ENCODE measurements around the gene RFLNA. TPM values are rescaled to one million over a fixed set of nuclear protein-coding genes. Genes with fewer than 3 reads are reported as not detected.

Gene RFLNA
- total and polyA plus RNA-seq, 9 donors: 0.72 to 8.7 (median 3.3) TPM

DNA sequence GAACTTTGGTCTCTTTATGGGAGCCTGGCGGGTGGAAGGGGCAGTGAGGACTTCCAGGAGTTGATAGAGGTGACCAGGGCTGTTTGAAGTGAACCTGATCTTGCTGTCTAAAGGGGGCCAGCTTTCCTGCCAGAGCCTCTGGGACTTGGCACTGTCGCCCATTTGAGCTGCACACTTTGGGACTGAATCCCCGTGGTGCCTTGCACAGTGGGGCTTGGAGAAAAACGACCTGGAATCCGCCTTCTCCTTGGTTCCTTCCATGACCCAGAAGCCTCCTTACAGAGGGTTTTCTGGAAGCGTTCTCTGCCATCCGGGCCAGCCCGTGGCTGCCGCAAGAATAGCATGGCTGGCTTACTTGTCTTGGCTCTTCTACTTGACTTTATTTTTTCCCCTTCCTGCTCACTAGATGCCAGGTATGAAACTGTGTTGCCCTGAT lies 2.0 kb downstream of the RFLNA start:
- Histone ChIP-seq H3K36me3 (no peaks in the 10 kb centered on the region), H3K27ac (no peak overlapping the region), H3K27me3 (no peaks in the 10 kb centered on the region), H3K4me3 (no peak overlapping the region), H3K9me3 (no peaks in the 10 kb centered on the region), H3K4me1 (ENCODE audit: insufficient read depth) (peaks cover 7% of the 10 kb centered on the region)
- intact Hi-C loops (cut with DNase I): no loop called here
- DNase-seq: no peak
- TF ChIP-seq EP300 (IDR thresholded peaks at IDR 0.05) (no peak), POLR2A (IDR thresholded peaks at IDR 0.05) (no peak)
- TF ChIP-seq, protein P1, sequence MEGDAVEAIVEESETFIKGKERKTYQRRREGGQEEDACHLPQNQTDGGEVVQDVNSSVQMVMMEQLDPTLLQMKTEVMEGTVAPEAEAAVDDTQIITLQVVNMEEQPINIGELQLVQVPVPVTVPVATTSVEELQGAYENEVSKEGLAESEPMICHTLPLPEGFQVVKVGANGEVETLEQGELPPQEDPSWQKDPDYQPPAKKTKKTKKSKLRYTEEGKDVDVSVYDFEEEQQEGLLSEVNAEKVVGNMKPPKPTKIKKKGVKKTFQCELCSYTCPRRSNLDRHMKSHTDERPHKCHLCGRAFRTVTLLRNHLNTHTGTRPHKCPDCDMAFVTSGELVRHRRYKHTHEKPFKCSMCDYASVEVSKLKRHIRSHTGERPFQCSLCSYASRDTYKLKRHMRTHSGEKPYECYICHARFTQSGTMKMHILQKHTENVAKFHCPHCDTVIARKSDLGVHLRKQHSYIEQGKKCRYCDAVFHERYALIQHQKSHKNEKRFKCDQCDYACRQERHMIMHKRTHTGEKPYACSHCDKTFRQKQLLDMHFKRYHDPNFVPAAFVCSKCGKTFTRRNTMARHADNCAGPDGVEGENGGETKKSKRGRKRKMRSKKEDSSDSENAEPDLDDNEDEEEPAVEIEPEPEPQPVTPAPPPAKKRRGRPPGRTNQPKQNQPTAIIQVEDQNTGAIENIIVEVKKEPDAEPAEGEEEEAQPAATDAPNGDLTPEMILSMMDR (IDR thresholded peaks at IDR 0.05): no peak
- 67 to 76% (median 75%) methylated on average over 9 of the region's 9 CpGs for WGBS, 3 donors

DNA sequence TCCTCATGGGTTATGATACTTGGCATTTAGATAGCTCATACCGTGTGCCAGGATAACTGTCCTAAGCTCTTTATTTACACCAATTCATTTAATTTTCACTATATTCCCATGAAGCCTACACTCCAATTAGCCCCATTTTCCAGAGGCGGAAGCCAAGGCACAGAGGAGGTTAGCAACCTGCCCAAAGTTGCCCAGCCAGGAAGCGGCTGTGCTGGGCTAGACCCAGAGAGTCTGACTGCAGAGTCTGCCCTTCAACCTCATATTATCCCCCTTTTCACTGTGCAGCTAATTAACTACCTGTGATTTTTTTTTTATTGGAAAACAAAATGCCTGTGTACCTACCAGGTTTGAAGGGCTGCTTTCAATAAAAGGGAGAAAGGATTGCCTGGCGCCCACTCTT lies 2.5 kb downstream of the RFLNA start:
- TF ChIP-seq POLR2A (IDR thresholded peaks at IDR 0.05) (no peak), EP300 (IDR thresholded peaks at IDR 0.05) (no peak)
- TF ChIP-seq, protein P1 (IDR thresholded peaks at IDR 0.05): no peak
- WGBS, 3 donors: 90 to 94% (median 94%) methylated on average over 4 of the region's 4 CpGs
- intact Hi-C loops (cut with DNase I): no loop called here
- Histone ChIP-seq H3K36me3 (no peaks in the 10 kb centered on the region), H3K4me1 (ENCODE audit: insufficient read depth) (peaks cover 7% of the 10 kb centered on the region), H3K27ac (no peak overlapping the region), H3K27me3 (no peaks in the 10 kb centered on the region), H3K4me3 (no peak overlapping the region), H3K9me3 (no peaks in the 10 kb centered on the region)
- no peak for DNase-seq

DNA sequence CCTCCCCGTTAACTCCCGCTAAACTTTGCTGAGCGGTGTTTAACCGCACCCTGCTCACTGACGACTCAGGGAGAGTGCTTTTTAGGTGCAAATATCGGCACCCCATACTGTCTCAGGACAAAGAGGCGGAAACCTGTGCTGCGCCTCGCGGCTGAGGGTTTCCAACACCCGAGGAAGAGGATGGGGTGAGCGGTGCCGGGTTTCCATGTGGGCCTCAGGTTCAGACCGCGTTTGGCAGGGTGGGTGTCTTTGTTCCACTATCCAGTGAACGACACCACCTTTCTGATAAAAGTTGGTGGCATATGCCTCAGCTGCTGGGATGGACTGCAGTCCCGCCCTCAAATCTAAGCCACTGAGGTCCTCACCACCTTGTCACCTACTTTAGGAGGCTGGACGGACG lies 3.0 kb downstream of the RFLNA start:
- no peak overlapping the region for H3K27ac ChIP-seq
- TF ChIP-seq POLR2A (IDR thresholded peaks at IDR 0.05) (no peak), EP300 (IDR thresholded peaks at IDR 0.05) (no peak)
- TF ChIP-seq, protein P1 (IDR thresholded peaks at IDR 0.05): no peak
- H3K4me1 ChIP-seq (ENCODE audit: insufficient read depth): peaks cover 7% of the 10 kb centered on the region
- DNase-seq: no peak
- no peaks in the 10 kb centered on the region for H3K9me3 ChIP-seq
- no peaks in the 10 kb centered on the region for H3K27me3 ChIP-seq
- no peak overlapping the region for H3K4me3 ChIP-seq
- no peaks in the 10 kb centered on the region for H3K36me3 ChIP-seq
- intact Hi-C loops (cut with DNase I): no loop called here
- WGBS, 3 donors: 88 to 92% (median 91%) methylated on average over 19 of the region's 19 CpGs

DNA sequence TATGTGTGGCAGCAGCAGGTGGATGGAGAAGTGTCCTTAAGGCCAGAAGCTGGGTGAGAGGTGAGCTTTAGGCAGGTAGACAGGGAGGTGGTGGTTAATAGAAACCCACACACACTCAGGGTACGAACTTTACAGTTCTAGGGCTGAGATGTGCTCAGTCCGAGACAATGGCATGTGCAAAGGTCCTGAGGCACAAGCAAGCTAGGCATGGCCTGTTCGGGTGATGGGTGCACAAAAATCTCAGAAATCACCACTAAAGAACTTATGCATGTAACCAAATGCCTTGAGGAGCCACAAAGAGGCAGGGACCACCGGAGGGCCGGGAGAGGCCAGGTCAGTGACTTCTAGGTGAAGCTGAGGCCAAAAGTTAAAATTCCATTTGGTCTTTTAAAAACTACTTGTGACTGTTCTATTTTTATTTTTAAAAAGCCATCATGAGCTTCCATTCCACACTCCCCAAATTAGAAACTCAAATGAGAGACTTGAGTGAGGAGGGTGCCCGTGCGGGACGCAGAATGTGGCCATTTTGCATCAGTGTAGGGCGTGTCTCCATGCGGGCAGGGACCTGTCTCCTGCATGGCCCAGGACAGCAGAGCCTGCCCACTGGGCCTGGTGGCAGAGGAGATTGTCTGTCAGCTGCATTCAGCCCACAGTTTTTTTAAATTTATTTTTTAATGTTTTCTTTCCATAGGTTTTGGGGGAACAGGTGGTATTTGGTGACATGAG lies 4.0 kb downstream of the RFLNA start:
- H3K4me3 ChIP-seq: no peak overlapping the region
- no peaks in the 10 kb centered on the region for H3K36me3 ChIP-seq
- DNase-seq: no peak
- no peak for TF ChIP-seq EP300 (IDR thresholded peaks at IDR 0.05)
- no peak for TF ChIP-seq POLR2A (IDR thresholded peaks at IDR 0.05)
- TF ChIP-seq, protein P1 (IDR thresholded peaks at IDR 0.05): no peak
- intact Hi-C loops (cut with DNase I): no loop called here
- no peak overlapping the region for H3K27ac ChIP-seq
- no peaks in the 10 kb centered on the region for H3K9me3 ChIP-seq
- H3K27me3 ChIP-seq: no peaks in the 10 kb centered on the region
- 95 to 96% (median 96%) methylated on average over 10 of the region's 10 CpGs for WGBS, 3 donors
- peaks cover 7% of the 10 kb centered on the region for H3K4me1 ChIP-seq (ENCODE audit: insufficient read depth)
